ENCODE measurements around the gene ALB.
"Not testable (repeated sequence)": the region's sequence is repeated elsewhere in the genome, so short reads cannot be mapped to it uniquely, and the experiment has no call there.

Gene ALB

GRCh38 chr4:73404042-73404441, at the start of gene ALB:
Gene ALB (plus strand): TSS chr4:73404287. CDS start chr4:73404328, 41 bp downstream.
- no peak for DNase-seq

GRCh38 chr4:73357174-73357573, 46.9 kb upstream of the ALB start:
- not testable (repeated sequence) for DNase-seq

- not testable (repeated sequence) for DNase-seq
Measured at GRCh38 chr4:73369506-73370199, 34.4 kb upstream of the ALB start.

- no peak for DNase-seq
Measured at GRCh38 chr4:73375328-73375741, 28.8 kb upstream of the ALB start.

- no peak for DNase-seq
Measured at GRCh38 chr4:73376251-73376650, 27.8 kb upstream of the ALB start.

GRCh38 chr4:73376976-73377375, 27.1 kb upstream of the ALB start:
- no peak for DNase-seq

GRCh38 chr4:73378887-73379286, 25.2 kb upstream of the ALB start:
- DNase-seq = no peak

GRCh38 chr4:73379946-73380345, 24.1 kb upstream of the ALB start:
- DNase-seq = no peak

GRCh38 chr4:73381214-73381613, 22.9 kb upstream of the ALB start:
- DNase-seq = no peak

GRCh38 chr4:73383452-73383851, 20.6 kb upstream of the ALB start:
- DNase-seq = no peak

GRCh38 chr4:73387552-73387951, 16.5 kb upstream of the ALB start:
- no peak for DNase-seq

GRCh38 chr4:73388887-73389286, 15.2 kb upstream of the ALB start:
- DNase-seq = no peak

- DNase-seq = not testable (repeated sequence)
Measured at GRCh38 chr4:73389663-73390062, 14.4 kb upstream of the ALB start.

- no peak for DNase-seq
Measured at GRCh38 chr4:73391774-73392173, 12.3 kb upstream of the ALB start.

GRCh38 chr4:73392936-73393335, 11.2 kb upstream of the ALB start:
- DNase-seq = no peak

- DNase-seq = no peak
Measured at GRCh38 chr4:73396304-73396703, 7.8 kb upstream of the ALB start.

- no peak for DNase-seq
Measured at GRCh38 chr4:73396993-73397972, 6.8 kb upstream of the ALB start.

GRCh38 chr4:73401412-73401811, 2.7 kb upstream of the ALB start:
- DNase-seq = no peak

GRCh38 chr4:73404457-73404856, 370 bp downstream of the ALB start:
- DNase-seq = no peak

GRCh38 chr4:73405138-73405537, 1.1 kb downstream of the ALB start:
- DNase-seq = no peak

GRCh38 chr4:73406548-73406875, 2.4 kb downstream of the ALB start:
- no peak for DNase-seq

- DNase-seq = no peak
Measured at GRCh38 chr4:73407227-73407673, 3.2 kb downstream of the ALB start.

GRCh38 chr4:73408181-73408867, 4.2 kb downstream of the ALB start:
- no peak for DNase-seq
